GM12801 (cell line): ENCODE data around the gene WASF2.

Source experiments
- CTCF ChIP-seq: IDR thresholded peaks from one replicate; pipeline ENCODE4 v1.5.1; 2011; ENCODE audit warnings: control low read depth; ENCODE audit not compliant: insufficient read length; ENCODE audit errors: extremely low read depth

The WASF2 gene

GRCh38 chr1:27481994-27482620 lies 7.9 kb downstream of the WASF2 start:
- no peak for TF ChIP-seq CTCF

GRCh38 chr1:27478098-27478497 lies 11.9 kb downstream of the WASF2 start:
- no peak for TF ChIP-seq CTCF

- no peak for TF ChIP-seq CTCF
Observed at GRCh38 chr1:27476237-27476636, 13.7 kb downstream of the WASF2 start.

- no peak for TF ChIP-seq CTCF
Observed at GRCh38 chr1:27475720-27476119, 14.2 kb downstream of the WASF2 start.

GRCh38 chr1:27473755-27474154 lies 16.2 kb downstream of the WASF2 start:
- no peak for TF ChIP-seq CTCF

GRCh38 chr1:27471477-27471876 lies 18.5 kb downstream of the WASF2 start:
- TF ChIP-seq CTCF: no peak

GRCh38 chr1:27469334-27469733 lies 20.6 kb downstream of the WASF2 start:
- TF ChIP-seq CTCF: no peak
